HepG2 (cell line): ENCODE data around the gene ZDHHC3. TPM values are rescaled to one million over a fixed set of nuclear protein-coding genes. Genes with fewer than 3 reads are reported as not detected.

Source experiments
- ATAC-seq: fragments of 200-7000 bp; cut with Tn5 transposase; 3 replicates; pipeline ENCODE4 v1.9.1; 2020; ENCODE audit warnings: mild to moderate bottlenecking, moderate library complexity
- BruUV-seq: library from RNA; stranded (reverse); fragments of 400-500 nt; replicated peaks from 2 replicates; lab custom pipeline; 2021; lab: Mats Ljungman, UMichigan
- CTCF ChIA-PET: fragments of 300-600 bp; formaldehyde crosslinking; extraction: SDS; loops from one replicate; lab custom pipeline; 2021; ENCODE audit warnings: low total read pairs, inconsistent platforms, low intra/inter-chr PET ratio; lab: Yijun Ruan, JAX
- POLR2A ChIA-PET: fragments of 350-600 bp; sonication (Branson Sonifier 250); formaldehyde crosslinking; loops from one replicate; lab custom pipeline; 2020; ENCODE audit warnings: antibody characterized with exemption, inconsistent platforms; lab: Yijun Ruan, JAX
- DNase-seq: peaks from one replicate; pipeline ENCODE4 v3.0.0-alpha.2; 2015; ENCODE audit warnings: low spot score
- FAIRE-seq: peaks from 3 replicates; lab custom pipeline; 2011; peaks lifted over from hg19 to GRCh38; lab: Jason Lieb, UNC
- H2AFZ ChIP-seq: one replicate; pipeline ENCODE4 v1.6.1; 2011; ENCODE audit warnings: low read length, inconsistent platforms
- H3K27ac ChIP-seq: fragments of 300-600 bp; 3 replicates; pipeline ENCODE4 v1.8.0; 2011; ENCODE audit warnings: mixed run types, mild to moderate bottlenecking, mixed read lengths, low read length, inconsistent platforms; ENCODE audit not compliant: insufficient read depth; ENCODE audit errors: extremely low read length
- H3K27me3 ChIP-seq, 2 experiments: fragments of 200-600 bp in 1 of 2; 2 replicates in 1 of 2; 3 replicates in 1 of 2; pipeline versions ENCODE4 v1.6.0 to v1.8.0; 2011; ENCODE audit warnings: low read length in 2 of 2, mild to moderate bottlenecking in 2 of 2, moderate library complexity in 2 of 2, inconsistent platforms in 1 of 2; ENCODE audit not compliant: insufficient read depth in 2 of 2, control insufficient read depth in 1 of 2
- H3K36me3 ChIP-seq, 2 experiments: fragments of 200-600 bp in 1 of 2; replicated peaks in 1 of 2; 2 replicates in 1 of 2; 3 replicates in 1 of 2; pipeline versions ENCODE4 v1.5.1 to v1.8.0; 2011; ENCODE audit warnings: low read length in 2 of 2, inconsistent platforms in 1 of 2; ENCODE audit not compliant: insufficient read depth in 2 of 2, control insufficient read depth in 1 of 2
- H3K4me1 ChIP-seq: 2 replicates; pipeline ENCODE4 v1.5.1; 2012; ENCODE audit warnings: low read length, inconsistent platforms; ENCODE audit not compliant: insufficient read depth
- H3K4me2 ChIP-seq: 2 replicates; pipeline ENCODE4 v1.6.0; 2011; ENCODE audit warnings: low read depth, low read length, inconsistent platforms
- H3K4me3 ChIP-seq, 3 experiments: fragments of 200-600 bp in 1 of 3; sonication (generic), shearing (Covaris generic) in 1 of 3; replicated peaks in 1 of 3; 2 replicates each; pipeline ENCODE4 v1.5.1; 2011 to 2016; ENCODE audit warnings: low read length in 3 of 3, inconsistent platforms in 2 of 3, low read depth in 2 of 3, mild to moderate bottlenecking in 2 of 3, control low read depth in 1 of 3, mixed read lengths in 1 of 3; ENCODE audit not compliant: insufficient read depth in 1 of 3
- H3K79me2 ChIP-seq: one replicate; pipeline ENCODE4 v1.6.1; 2011; ENCODE audit warnings: low read length, inconsistent platforms; ENCODE audit not compliant: insufficient read depth
- H3K9ac ChIP-seq: 2 replicates; pipeline ENCODE4 v1.6.0; 2011; ENCODE audit warnings: mild to moderate bottlenecking, low read depth, low read length, inconsistent platforms; ENCODE audit not compliant: insufficient read depth
- H3K9me3 ChIP-seq: 2 replicates; pipeline ENCODE4 v1.5.1; 2012; ENCODE audit warnings: mild to moderate bottlenecking, low read length
- H4K20me1 ChIP-seq: 2 replicates; pipeline ENCODE4 v1.6.0; 2011; ENCODE audit warnings: inconsistent platforms, mild to moderate bottlenecking, low read length, moderate library complexity; ENCODE audit not compliant: insufficient read depth
- GATAD2A ChIP-seq: IDR thresholded peaks from 2 replicates; pipeline ENCODE4 v1.6.1; 2016
- HDAC6 ChIP-seq: fragments of 200-600 bp; sonication (generic); IDR thresholded peaks from 2 replicates; pipeline ENCODE4 v1.7.0; 2017; ENCODE audit warnings: mild to moderate bottlenecking, antibody characterized with exemption, low read length, low read depth
- HOXA9 ChIP-seq: sonication (generic); formaldehyde crosslinking; IDR thresholded peaks from 2 replicates; pipeline ENCODE4 v1.8.1; 2022; ENCODE audit warnings: missing genetic modification reagents, mild to moderate bottlenecking, moderate library complexity, borderline replicate concordance
- NONO ChIP-seq, 2 experiments: fragments of 450-650 bp in 1 of 2; sonication (generic) in 1 of 2; formaldehyde crosslinking in 1 of 2; IDR thresholded peaks in 1 of 2; conservative IDR thresholded peaks in 1 of 2; 2 replicates each; pipeline versions ENCODE4 v1.6.1 to v1.8.0; 2017 to 2022; ENCODE audit warnings: mild to moderate bottlenecking in 1 of 2, missing genetic modification reagents in 1 of 2, moderate library complexity in 1 of 2
- PAXIP1 ChIP-seq: sonication (generic); formaldehyde crosslinking; conservative IDR thresholded peaks from 2 replicates; pipeline ENCODE4 v1.4.0; 2020; ENCODE audit warnings: mild to moderate bottlenecking, missing genetic modification reagents, moderate library complexity
- PHB2 ChIP-seq: fragments of 450-650 bp; IDR thresholded peaks from 2 replicates; pipeline ENCODE4 v1.6.1; 2018; ENCODE audit not compliant: partially characterized antibody
- PHF21A ChIP-seq: sonication (generic); formaldehyde crosslinking; IDR thresholded peaks from 2 replicates; pipeline ENCODE4 v1.5.0; 2020; ENCODE audit warnings: mild to moderate bottlenecking, missing genetic modification reagents
- PRPF4 ChIP-seq: fragments of 200-400 bp; formaldehyde crosslinking; IDR thresholded peaks from 2 replicates; pipeline ENCODE4 v1.6.1; 2016; ENCODE audit warnings: low read length, low read depth; ENCODE audit not compliant: poor library complexity, severe bottlenecking
- TBX2 ChIP-seq: sonication (generic); formaldehyde crosslinking; IDR thresholded peaks from 2 replicates; pipeline ENCODE4 v1.5.0; 2020; ENCODE audit warnings: missing genetic modification reagents, mild to moderate bottlenecking, borderline replicate concordance
- ZKSCAN1 ChIP-seq: fragments of 150-350 bp; IDR thresholded peaks from 2 replicates; pipeline ENCODE4 v1.6.1; 2014; ENCODE audit warnings: low read length
- ZNF253 ChIP-seq: sonication (generic); formaldehyde crosslinking; IDR thresholded peaks from 2 replicates; pipeline ENCODE4 v1.8.0; 2022; ENCODE audit warnings: mild to moderate bottlenecking, missing genetic modification reagents, borderline replicate concordance
- ZNF329 ChIP-seq: sonication (generic); formaldehyde crosslinking; IDR thresholded peaks from 2 replicates; pipeline ENCODE4 v1.9.0; 2021; ENCODE audit warnings: low read depth, mild to moderate bottlenecking, missing genetic modification reagents
- ZNF446 ChIP-seq: sonication (generic); formaldehyde crosslinking; IDR thresholded peaks from 2 replicates; pipeline ENCODE4 v1.5.0; 2020; ENCODE audit warnings: mild to moderate bottlenecking, missing genetic modification reagents
- ZNF558 ChIP-seq: sonication (generic); formaldehyde crosslinking; IDR thresholded peaks from 2 replicates; pipeline ENCODE4 v1.9.0; 2022; ENCODE audit warnings: mild to moderate bottlenecking, missing genetic modification reagents, borderline replicate concordance
- ZNF605 ChIP-seq: sonication (generic); formaldehyde crosslinking; IDR thresholded peaks from 2 replicates; pipeline ENCODE4 v1.8.0; 2022; ENCODE audit warnings: mild to moderate bottlenecking, missing genetic modification reagents
- ZNF710 ChIP-seq: sonication (generic); formaldehyde crosslinking; IDR thresholded peaks from 2 replicates; pipeline ENCODE4 v1.5.0; 2020; ENCODE audit warnings: mild to moderate bottlenecking, missing genetic modification reagents, borderline replicate concordance
- WGBS: methylation state at CpG from one replicate; pipeline ENCODE4 v1.1.6; 2017; ENCODE audit warnings: low lambda C conversion rate; 5-methylcytosine and 5-hydroxymethylcytosine counted together
- in situ Hi-C: cut with HindIII; loops from 2 replicates; pipeline ENCODE4 v1.10.0; 2017; ENCODE audit warnings: low pct_unique_long_range_greater_than_20kb; ENCODE audit not compliant: extremely low pct_ligation_motif_present
- intact Hi-C: fragments of 100-400 bp; cut with micrococcal nuclease; formaldehyde crosslinking; loops from one replicate; pipeline ENCODE4 v1.10.0; 2022; ENCODE audit not compliant: unreplicated experiment
- polyA plus RNA-seq, 8 experiments: library from polyadenylated mRNA; depleted of rRNA in 3 of 8; stranded (reverse) in 7 of 8; unstranded in 1 of 8; fragments of >200 nt; fragmentation: Illumina TruSeq in 4 of 8; extraction: Trizol in 4 of 8; gene quantifications; 2 replicates each; pipeline versions ENCODE4 v1.2.1 to v1.2.3, GENCODE V29; 2011 to 2016; ENCODE audit warnings: low read depth in 4 of 8, missing spikeins in 1 of 8, mixed read lengths in 1 of 8; ENCODE audit not compliant: insufficient read depth in 1 of 8
- total RNA-seq, 5 experiments: library from RNA; depleted of rRNA; stranded (reverse); fragments of >200 nt; fragmentation: Illumina TruSeq; extraction: Trizol; gene quantifications; 2 replicates each; pipeline ENCODE4 v1.2.3, GENCODE V29; 2016; ENCODE audit warnings: low read depth in 1 of 5
- TF ChIP-seq, protein P1 (sequence below): IDR thresholded peaks from 2 replicates; pipeline ENCODE4 v1.6.1; 2016; ENCODE audit warnings: missing compliant biosample characterization, missing genetic modification reagents, borderline replicate concordance
- TF ChIP-seq, protein P2 (sequence below): sonication (generic); formaldehyde crosslinking; IDR thresholded peaks from 2 replicates; pipeline ENCODE4 v1.8.1; 2023; ENCODE audit warnings: mild to moderate bottlenecking, missing genetic modification reagents, borderline replicate concordance

Gene ZDHHC3
- total and polyA plus RNA-seq, 2 of the 13 experiments (the other 11 are each of a cell fraction or from before 2014, with no cell fraction given): 44.1 to 65.7 TPM

DNA sequence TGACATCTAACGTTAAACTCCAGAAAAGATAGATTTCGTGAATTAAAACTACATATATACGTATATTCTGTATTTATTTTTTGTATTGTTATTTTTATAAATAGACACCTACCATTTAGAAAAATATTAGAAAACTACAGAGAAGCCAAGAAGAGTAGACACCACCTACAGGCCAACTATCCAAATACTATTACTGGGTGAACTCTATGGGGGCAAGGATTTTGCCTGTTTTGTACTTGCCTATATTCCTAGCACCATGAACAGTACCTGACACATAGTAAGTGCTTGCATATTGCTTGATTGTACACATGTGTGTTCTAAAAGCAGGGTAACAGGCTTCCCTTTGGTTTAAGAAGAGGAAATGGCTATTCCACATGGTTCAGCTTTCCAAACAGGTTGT is 25.8 kb upstream of the ZDHHC3 start:
- peak overlapping the region; percentile 15 for H3K27ac ChIP-seq

More for the DNA sequence above, 25.8 kb upstream of the ZDHHC3 start:
- Histone ChIP-seq H3K4me1 (peaks cover 14% of the 10 kb centered on the region), H3K4me3 (no peak overlapping the region), H3K27me3 (no peaks in the 10 kb centered on the region), H3K9me3 (no peaks in the 10 kb centered on the region), H3K9ac (no peak overlapping the region), H3K4me2 (no peak overlapping the region), H4K20me1 (no peaks in the 10 kb centered on the region), H2AFZ (no peak overlapping the region), H3K36me3 (peaks cover 25 to 72% of the 10 kb centered on the region in 2 experiments), H3K79me2 (no peaks in the 10 kb centered on the region)
- DNase-seq (no peak), FAIRE-seq (peak; percentile 15), ATAC-seq (peak; percentile 37; the same call in 1 of the 3 replicates)
- ChIA-PET CTCF (no interaction called here), POLR2A (no interaction called here)
- in situ Hi-C loops: no loop called here
- 95% methylated on average over 3 of the region's 3 CpGs for WGBS
- no TSS peak for BruUV-seq
- TF ChIP-seq HDAC6 (no peak), PHB2 (no peak), ZNF605 (no peak), ZNF253 (no peak), NONO (IDR thresholded peaks at IDR 0.05) (no peak), NONO (CRISPR knock-in tag; conservative IDR thresholded peaks at IDR 0.05) (no peak), ZNF558 (CRISPR knock-in tag) (no peak), GATAD2A (no peak), ZKSCAN1 (no peak), PRPF4 (no peak), PAXIP1 (CRISPR knock-in tag) (no peak), HOXA9 (CRISPR knock-in tag) (no peak), ZNF446 (CRISPR knock-in tag) (no peak), PHF21A (CRISPR knock-in tag) (no peak), TBX2 (no peak), ZNF710 (no peak), ZNF329 (CRISPR knock-in tag) (no peak)
- TF ChIP-seq, protein P1, sequence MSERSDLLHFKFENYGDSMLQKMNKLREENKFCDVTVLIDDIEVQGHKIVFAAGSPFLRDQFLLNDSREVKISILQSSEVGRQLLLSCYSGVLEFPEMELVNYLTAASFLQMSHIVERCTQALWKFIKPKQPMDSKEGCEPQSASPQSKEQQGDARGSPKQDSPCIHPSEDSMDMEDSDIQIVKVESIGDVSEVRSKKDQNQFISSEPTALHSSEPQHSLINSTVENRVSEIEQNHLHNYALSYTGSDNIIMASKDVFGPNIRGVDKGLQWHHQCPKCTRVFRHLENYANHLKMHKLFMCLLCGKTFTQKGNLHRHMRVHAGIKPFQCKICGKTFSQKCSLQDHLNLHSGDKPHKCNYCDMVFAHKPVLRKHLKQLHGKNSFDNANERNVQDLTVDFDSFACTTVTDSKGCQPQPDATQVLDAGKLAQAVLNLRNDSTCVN (CRISPR knock-in tag): no peak
- TF ChIP-seq, protein P2, sequence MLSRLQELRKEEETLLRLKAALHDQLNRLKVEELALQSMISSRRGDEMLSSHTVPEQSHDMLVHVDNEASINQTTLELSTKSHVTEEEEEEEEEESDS (CRISPR knock-in tag): no peak
- intact Hi-C loops: no loop called here
